HG02870 (cell line): ENCODE measurements around the gene SIRT2.
"Not testable (repeated sequence)": the region's sequence is repeated elsewhere in the genome, so short reads cannot be mapped to it uniquely, and the experiment has no call there.

Source experiments
- ATAC-seq: cut with Tn5 transposase; IDR thresholded peaks from one replicate; pipeline ENCODE4 v1.9.1; 2021; ENCODE audit warnings: mild to moderate bottlenecking, moderate library complexity; ENCODE audit not compliant: unreplicated experiment

SIRT2 gene

DNA sequence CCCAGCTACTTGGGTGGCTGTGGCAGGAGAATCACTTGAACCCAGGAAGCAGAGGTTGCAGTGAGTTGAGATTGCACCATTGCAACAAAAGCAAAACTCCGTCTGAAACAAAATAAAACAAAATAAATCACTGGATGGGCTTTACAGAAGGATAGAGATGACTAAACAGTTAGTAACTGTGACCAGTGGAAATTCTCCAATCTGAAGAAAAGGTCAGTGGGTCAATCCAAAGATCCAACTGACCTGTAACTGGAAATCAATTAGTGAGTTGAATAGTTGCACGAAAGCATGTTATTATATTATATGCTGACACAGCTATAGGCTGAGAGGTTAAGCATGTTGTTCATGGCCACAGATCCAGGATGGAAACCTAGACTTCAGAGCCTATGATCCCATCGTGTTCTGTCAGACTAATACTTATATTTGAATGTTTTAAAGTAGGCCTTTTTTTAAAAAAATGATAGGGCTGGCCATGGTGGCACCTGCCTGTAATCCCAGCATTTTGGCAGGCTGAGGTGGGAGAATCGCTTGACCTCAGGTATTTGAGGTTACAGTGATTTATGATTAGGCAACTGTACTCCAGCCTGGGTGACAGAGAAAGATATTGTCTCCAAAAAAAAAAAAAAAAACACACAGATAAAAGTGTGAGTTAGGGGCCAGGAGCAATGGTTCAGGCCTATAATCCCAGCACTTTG, 69.2 kb downstream of the SIRT2 start:
- no peak for ATAC-seq

GRCh38 chr19:38829203-38829602, 70.2 kb downstream of the SIRT2 start:
- not testable (repeated sequence) for ATAC-seq
